Prostate gland (tissue), 2 donors: Measurements from ENCODE around the gene KCNK6.

ENCODE experiments used
- CTCF ChIP-seq, 4 experiments: fragments of 200-600 bp in 2 of 4; fragments of 450-650 bp in 2 of 4; sonication (generic) in 2 of 4; IDR thresholded peaks; 1 replicate in 3 of 4; 2 replicates in 1 of 4; pipeline ENCODE4 v1.5.1; 2016 to 2019; ENCODE audit warnings: antibody characterized with exemption in 4 of 4, mild to moderate bottlenecking in 2 of 4, moderate library complexity in 2 of 4
- POLR2AphosphoS5 ChIP-seq: sonication (generic); formaldehyde crosslinking; IDR thresholded peaks from one replicate; pipeline ENCODE4 v1.6.1; 2017; ENCODE audit warnings: antibody characterized with exemption

- TF ChIP-seq CTCF (IDR thresholded peaks at IDR 0.05) (no peak), POLR2AphosphoS5 (peak; percentile 90)
Observed at GRCh38 chr19:38277549-38277948, 42.1 kb upstream of the KCNK6 start.
